Esophagus muscularis mucosa (tissue), 4 donors: ENCODE results near the gene ZFPM1. TPM values are rescaled to one million over a fixed set of nuclear protein-coding genes. Genes with fewer than 3 reads are reported as not detected.

ENCODE experiments used
- DNase-seq: peaks from one replicate; pipeline ENCODE4 v3.0.0-alpha.2; 2017; ENCODE audit errors: extremely low spot score
- H3K27ac ChIP-seq, 4 donors: fragments of 200-600 bp; sonication (generic); replicated peaks in 1 of 4; 1 replicate in 3 of 4; 2 replicates in 1 of 4; pipeline ENCODE4 v1.5.1; 2016 to 2019; ENCODE audit warnings: mild to moderate bottlenecking in 1 of 4
- H3K27me3 ChIP-seq, 4 donors: fragments of 200-600 bp; sonication (generic); one replicate each; pipeline versions ENCODE4 v1.5.1 to v1.6.0; 2016 to 2019
- H3K36me3 ChIP-seq, 4 donors: fragments of 200-600 bp; sonication (generic); one replicate each; pipeline ENCODE4 v1.5.1; 2016 to 2019
- H3K4me1 ChIP-seq, 4 donors: fragments of 200-600 bp; sonication (generic); one replicate each; pipeline ENCODE4 v1.5.1; 2016 to 2019
- H3K4me3 ChIP-seq, 4 donors: fragments of 200-600 bp; sonication (generic); 1 replicate in 2 of 4; 2 replicates in 2 of 4; pipeline ENCODE4 v1.5.1; 2016 to 2019; ENCODE audit warnings: mild to moderate bottlenecking in 4 of 4, moderate library complexity in 1 of 4
- H3K9me3 ChIP-seq, 4 donors: fragments of 200-600 bp; sonication (generic); 1 replicate in 3 of 4; 2 replicates in 1 of 4; pipeline ENCODE4 v1.5.1; 2016 to 2019
- CTCF ChIP-seq, 3 experiments: fragments of 200-600 bp in 2 of 3; fragments of 450-650 bp in 1 of 3; sonication (generic) in 2 of 3; IDR thresholded peaks; one replicate each; pipeline ENCODE4 v1.5.1; 2017 to 2019; ENCODE audit warnings: antibody characterized with exemption in 3 of 3, mild to moderate bottlenecking in 2 of 3, moderate library complexity in 1 of 3
- EP300 ChIP-seq: sonication (generic); formaldehyde crosslinking; IDR thresholded peaks from one replicate; pipeline ENCODE4 v1.6.1; 2017; ENCODE audit warnings: antibody characterized with exemption
- POLR2A ChIP-seq: fragments of 450-650 bp; IDR thresholded peaks from one replicate; pipeline ENCODE4 v1.6.1; 2017; ENCODE audit warnings: antibody characterized with exemption, moderate library complexity, mild to moderate bottlenecking, low read depth
- POLR2AphosphoS5 ChIP-seq, 2 donors: sonication (generic); formaldehyde crosslinking; IDR thresholded peaks; one replicate each; pipeline ENCODE4 v1.6.1; 2017; ENCODE audit warnings: antibody characterized with exemption in 2 of 2
- WGBS: methylation state at CpG from one replicate; pipeline ENCODE4 v1.1.5; 2018; 5-methylcytosine and 5-hydroxymethylcytosine counted together
- intact Hi-C: fragments of 100-400 bp; cut with DNase I; formaldehyde crosslinking; loops from one replicate; pipeline ENCODE4 v1.15.1; 2023
- total RNA-seq, 4 donors: library from RNA; depleted of rRNA; stranded (reverse); fragments of >200 nt; gene quantifications; one replicate each; pipeline versions ENCODE4 v1.1.0 to v1.2.1, GENCODE V29; 2016

ZFPM1 gene
- total RNA-seq, 4 donors from 2014 or later = 0.42 to 1.4 (median 1.0) TPM

GRCh38 chr16:88541831-88542616, 88.9 kb downstream of the ZFPM1 start:
- Histone ChIP-seq H3K4me3 (no peak overlapping the region), H3K27ac (no peak overlapping the region), H3K4me1 (no peaks in the 10 kb centered on the region), H3K9me3 (peaks cover 0 to 31% (median 23%) of the 10 kb centered on the region in 4 donors), H3K27me3 (peaks cover 0 to 75% (median 15%) of the 10 kb centered on the region in 4 donors), H3K36me3 (no peaks in the 10 kb centered on the region)
- 65% methylated on average over 15 of the region's 15 CpGs for WGBS
- intact Hi-C loops = no loop called here
- no peak for DNase-seq
- TF ChIP-seq CTCF (IDR thresholded peaks at IDR 0.05) = no peak
- TF ChIP-seq EP300 = no peak
- TF ChIP-seq POLR2A = no peak
- TF ChIP-seq POLR2AphosphoS5 (IDR thresholded peaks at IDR 0.05) = no peak

GRCh38 chr16:88543230-88543813, 90.2 kb downstream of the ZFPM1 start:
- WGBS = 70% methylated on average over 8 of the region's 8 CpGs
- H3K9me3 ChIP-seq = peaks cover 0 to 31% (median 23%) of the 10 kb centered on the region in 4 donors
- TF ChIP-seq POLR2A = no peak
- no peak for TF ChIP-seq EP300
- TF ChIP-seq POLR2AphosphoS5 (IDR thresholded peaks at IDR 0.05) = no peak
- no peak for TF ChIP-seq CTCF (IDR thresholded peaks at IDR 0.05)
- H3K4me3 ChIP-seq = no peak overlapping the region
- H3K27ac ChIP-seq = no peak overlapping the region
- DNase-seq = no peak
- no peaks in the 10 kb centered on the region for H3K36me3 ChIP-seq
- H3K4me1 ChIP-seq = no peaks in the 10 kb centered on the region
- intact Hi-C loops = no loop called here
- peaks cover 0 to 76% (median 15%) of the 10 kb centered on the region in 4 donors for H3K27me3 ChIP-seq

GRCh38 chr16:88545781-88546180, 92.7 kb downstream of the ZFPM1 start:
- peaks cover 0 to 55% (median 5%) of the 10 kb centered on the region in 4 donors for H3K27me3 ChIP-seq
- H3K4me1 ChIP-seq = peaks cover 0 to 9% (median 4%) of the 10 kb centered on the region in 4 donors
- H3K9me3 ChIP-seq = peaks cover 0 to 31% (median 23%) of the 10 kb centered on the region in 4 donors
- H3K27ac ChIP-seq = no peak overlapping the region
- TF ChIP-seq EP300 (no peak), CTCF (IDR thresholded peaks at IDR 0.05) (no peak), POLR2AphosphoS5 (IDR thresholded peaks at IDR 0.05) (no peak), POLR2A (no peak)
- no peaks in the 10 kb centered on the region for H3K36me3 ChIP-seq
- WGBS = 56% methylated on average over 6 of the region's 7 CpGs
- no peak for DNase-seq
- intact Hi-C loops = no loop called here
- H3K4me3 ChIP-seq = no peak overlapping the region

GRCh38 chr16:88548131-88548874, 95.2 kb downstream of the ZFPM1 start:
- Histone ChIP-seq H3K36me3 (no peaks in the 10 kb centered on the region), H3K4me3 (no peak overlapping the region), H3K4me1 (peaks cover 0 to 9% (median 4%) of the 10 kb centered on the region in 4 donors), H3K27me3 (peaks cover 0 to 38% (median 2%) of the 10 kb centered on the region in 4 donors), H3K27ac (no peak overlapping the region), H3K9me3 (peaks cover 0 to 16% (median 12%) of the 10 kb centered on the region in 4 donors)
- TF ChIP-seq CTCF (IDR thresholded peaks at IDR 0.05) (no peak), POLR2AphosphoS5 (IDR thresholded peaks at IDR 0.05) (no peak), POLR2A (no peak), EP300 (no peak)
- no peak for DNase-seq
- intact Hi-C loops = no loop called here
- WGBS = 63% methylated on average over 11 of the region's 15 CpGs
